Measurements from ENCODE around the gene TMEM100. TPM values are rescaled to one million over a fixed set of nuclear protein-coding genes. Genes with fewer than 3 reads are reported as not detected.

Gene TMEM100
- polyA plus RNA-seq, 1 of the 3 experiments (the other 2 are of a cell fraction) = 1.7 TPM

DNA sequence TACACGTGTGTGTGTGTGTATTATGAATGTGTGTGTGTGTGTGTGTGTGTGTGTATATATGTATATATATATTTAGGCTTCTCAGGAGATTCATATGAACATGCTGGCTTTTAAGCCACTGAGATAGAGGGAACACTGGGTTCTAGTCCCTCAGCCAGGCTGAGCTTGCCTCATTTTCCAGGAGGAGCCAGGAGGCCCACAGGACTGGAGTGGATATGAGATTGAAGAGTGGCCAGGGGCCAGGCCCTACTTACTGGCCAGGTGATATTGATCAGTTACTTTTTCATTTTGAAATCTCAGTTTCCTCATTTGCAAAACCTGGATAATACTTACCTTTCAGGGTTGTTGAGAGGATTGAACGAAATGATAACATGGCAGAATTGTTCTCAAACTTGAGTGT, 34.0 kb upstream of the TMEM100 start:
- Histone ChIP-seq H3K9me3 (no peaks in the 10 kb centered on the region), H3K79me2 (ENCODE audit: insufficient read depth) (peaks cover 72% of the 10 kb centered on the region), H3K4me3 (ENCODE audit: low read depth in 2 of 2, low read length in 1 of 2) (no peak overlapping the region), H3K27me3 (ENCODE audit: insufficient read depth) (no peaks in the 10 kb centered on the region), H4K20me1 (ENCODE audit: insufficient read depth) (peaks cover 6% of the 10 kb centered on the region; the same call in 1 of the 2 replicates), H3K9ac (no peak overlapping the region), H3K9me2 (no peaks in the 10 kb centered on the region), H3K4me2 (no peak overlapping the region), H3K4me1 (ENCODE audit: control insufficient read depth in 1 of 2, insufficient read depth in 2 of 2, low read depth in 1 of 2, low read length in 1 of 2) (peaks cover 0 to 13% of the 10 kb centered on the region in 2 experiments; a peak in 2 of 4 replicates), H2AFZ (ENCODE audit: low read depth) (no peak overlapping the region), H3K36me3 (replicated peaks in 1 of 2; ENCODE audit: control insufficient read depth in 1 of 2, insufficient read depth in 2 of 2, low read length in 1 of 2) (peaks cover 3 to 19% of the 10 kb centered on the region in 2 experiments), H3K27ac (ENCODE audit: low read depth in 2 of 2, low read length in 1 of 2) (no peak overlapping the region), H3F3A (replicated peaks; ENCODE audit: insufficient read depth) (no peaks in the 10 kb centered on the region)
- CTCF ChIA-PET = interaction anchor here (0.7 to 18.2 kb wide), 5 partner anchors 13 to 230 kb away, joined by 3 to 139 read pairs (median 7); no protein-coding TSS in a partner anchor
- POLR2A ChIA-PET = no interaction called here
- TF ChIP-seq GABPA (IDR thresholded peaks at IDR 0.05; ENCODE audit: low read depth) = no peak
- TF ChIP-seq NFIC (IDR thresholded peaks at IDR 0.05; ENCODE audit: borderline replicate concordance) = no peak
- TF ChIP-seq, protein P1, sequence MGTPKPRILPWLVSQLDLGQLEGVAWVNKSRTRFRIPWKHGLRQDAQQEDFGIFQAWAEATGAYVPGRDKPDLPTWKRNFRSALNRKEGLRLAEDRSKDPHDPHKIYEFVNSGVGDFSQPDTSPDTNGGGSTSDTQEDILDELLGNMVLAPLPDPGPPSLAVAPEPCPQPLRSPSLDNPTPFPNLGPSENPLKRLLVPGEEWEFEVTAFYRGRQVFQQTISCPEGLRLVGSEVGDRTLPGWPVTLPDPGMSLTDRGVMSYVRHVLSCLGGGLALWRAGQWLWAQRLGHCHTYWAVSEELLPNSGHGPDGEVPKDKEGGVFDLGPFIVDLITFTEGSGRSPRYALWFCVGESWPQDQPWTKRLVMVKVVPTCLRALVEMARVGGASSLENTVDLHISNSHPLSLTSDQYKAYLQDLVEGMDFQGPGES (IDR thresholded peaks at IDR 0.05; ENCODE audit: low read depth, low read length) = no peak
- TF ChIP-seq REST (IDR thresholded peaks at IDR 0.05; ENCODE audit: low read depth, low read length) = no peak
- TF ChIP-seq SMC3 (IDR thresholded peaks at IDR 0.05; ENCODE audit: low read depth, low read length) = no peak
- TF ChIP-seq ZBTB33 (IDR thresholded peaks at IDR 0.05; ENCODE audit: borderline replicate concordance, low read depth) = no peak
- TF ChIP-seq JUND (IDR thresholded peaks at IDR 0.05) = no peak
- TF ChIP-seq, protein P2, sequence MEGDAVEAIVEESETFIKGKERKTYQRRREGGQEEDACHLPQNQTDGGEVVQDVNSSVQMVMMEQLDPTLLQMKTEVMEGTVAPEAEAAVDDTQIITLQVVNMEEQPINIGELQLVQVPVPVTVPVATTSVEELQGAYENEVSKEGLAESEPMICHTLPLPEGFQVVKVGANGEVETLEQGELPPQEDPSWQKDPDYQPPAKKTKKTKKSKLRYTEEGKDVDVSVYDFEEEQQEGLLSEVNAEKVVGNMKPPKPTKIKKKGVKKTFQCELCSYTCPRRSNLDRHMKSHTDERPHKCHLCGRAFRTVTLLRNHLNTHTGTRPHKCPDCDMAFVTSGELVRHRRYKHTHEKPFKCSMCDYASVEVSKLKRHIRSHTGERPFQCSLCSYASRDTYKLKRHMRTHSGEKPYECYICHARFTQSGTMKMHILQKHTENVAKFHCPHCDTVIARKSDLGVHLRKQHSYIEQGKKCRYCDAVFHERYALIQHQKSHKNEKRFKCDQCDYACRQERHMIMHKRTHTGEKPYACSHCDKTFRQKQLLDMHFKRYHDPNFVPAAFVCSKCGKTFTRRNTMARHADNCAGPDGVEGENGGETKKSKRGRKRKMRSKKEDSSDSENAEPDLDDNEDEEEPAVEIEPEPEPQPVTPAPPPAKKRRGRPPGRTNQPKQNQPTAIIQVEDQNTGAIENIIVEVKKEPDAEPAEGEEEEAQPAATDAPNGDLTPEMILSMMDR (IDR thresholded peaks at IDR 0.05) = no peak
- WGBS (ENCODE audit: low lambda C conversion rate) = 95% methylated on average over 2 of the region's 2 CpGs
- no peak for DNase-seq

Data from SK-N-SH (cell line).